DND-41 (cell line): ENCODE measurements around the gene UGT2B7.

Experiments used
- ATAC-seq: fragments of 200-7000 bp; cut with Tn5 transposase; 3 replicates; pipeline ENCODE4 v1.9.1; 2021; ENCODE audit warnings: low read depth; ENCODE audit not compliant: insufficient read depth
- DNase-seq: peaks from one replicate; pipeline ENCODE4 v3.0.0-alpha.2; 2020
- H2AFZ ChIP-seq: 2 replicates; pipeline ENCODE4 v1.6.0; 2012; ENCODE audit warnings: low read depth, low read length
- H3K27ac ChIP-seq: 2 replicates; pipeline ENCODE4 v1.5.1; 2012; ENCODE audit warnings: low read length, inconsistent platforms
- H3K27me3 ChIP-seq: fragments of 200-600 bp; sonication (generic); 2 replicates; pipeline ENCODE4 v1.6.0; 2012; ENCODE audit warnings: low read length, mild to moderate bottlenecking, inconsistent platforms; ENCODE audit not compliant: insufficient read depth, poor library complexity
- H3K36me3 ChIP-seq: 2 replicates; pipeline ENCODE4 v1.5.1; 2012; ENCODE audit warnings: low read length, inconsistent platforms; ENCODE audit not compliant: insufficient read depth
- H3K4me1 ChIP-seq: 2 replicates; pipeline ENCODE4 v1.5.1; 2012; ENCODE audit warnings: mild to moderate bottlenecking, low read length; ENCODE audit not compliant: insufficient read depth
- H3K4me2 ChIP-seq: 2 replicates; pipeline ENCODE4 v1.6.0; 2012; ENCODE audit warnings: mild to moderate bottlenecking, moderate library complexity, low read length, inconsistent platforms; ENCODE audit not compliant: insufficient read depth
- H3K4me3 ChIP-seq, 2 experiments: fragments of 200-600 bp in 1 of 2; shearing (Covaris generic) in 1 of 2; 2 replicates each; pipeline ENCODE4 v1.5.1; 2012 to 2016; ENCODE audit warnings: inconsistent platforms in 2 of 2, low read length in 2 of 2, mild to moderate bottlenecking in 2 of 2, low read depth in 1 of 2, moderate library complexity in 1 of 2
- H3K79me2 ChIP-seq: 2 replicates; pipeline ENCODE4 v1.6.0; 2012; ENCODE audit warnings: low read length, inconsistent platforms; ENCODE audit not compliant: insufficient read depth
- H3K9ac ChIP-seq: 2 replicates; pipeline ENCODE4 v1.6.0; 2012; ENCODE audit warnings: low read depth, mild to moderate bottlenecking, inconsistent platforms, low read length, moderate library complexity
- H3K9me3 ChIP-seq: 2 replicates; pipeline ENCODE4 v1.5.1; 2012; ENCODE audit warnings: low read length, moderate library complexity, mild to moderate bottlenecking, inconsistent platforms; ENCODE audit not compliant: insufficient read depth, severe bottlenecking
- H4K20me1 ChIP-seq: 2 replicates; pipeline ENCODE4 v1.6.0; 2012; ENCODE audit warnings: low read length; ENCODE audit not compliant: insufficient read depth
- CTCF ChIP-seq: IDR thresholded peaks from 2 replicates; pipeline ENCODE4 v1.5.1; 2012; ENCODE audit warnings: borderline replicate concordance, low read length, moderate library complexity, mild to moderate bottlenecking; ENCODE audit not compliant: poor library complexity, severe bottlenecking; ENCODE audit errors: extremely low read depth
- EZH2 ChIP-seq: IDR thresholded peaks from 3 replicates; pipeline ENCODE4 v1.6.1; 2012; ENCODE audit warnings: borderline replicate concordance, low read depth, mild to moderate bottlenecking, moderate library complexity, low read length, inconsistent platforms; ENCODE audit not compliant: severe bottlenecking

Gene UGT2B7

DNA sequence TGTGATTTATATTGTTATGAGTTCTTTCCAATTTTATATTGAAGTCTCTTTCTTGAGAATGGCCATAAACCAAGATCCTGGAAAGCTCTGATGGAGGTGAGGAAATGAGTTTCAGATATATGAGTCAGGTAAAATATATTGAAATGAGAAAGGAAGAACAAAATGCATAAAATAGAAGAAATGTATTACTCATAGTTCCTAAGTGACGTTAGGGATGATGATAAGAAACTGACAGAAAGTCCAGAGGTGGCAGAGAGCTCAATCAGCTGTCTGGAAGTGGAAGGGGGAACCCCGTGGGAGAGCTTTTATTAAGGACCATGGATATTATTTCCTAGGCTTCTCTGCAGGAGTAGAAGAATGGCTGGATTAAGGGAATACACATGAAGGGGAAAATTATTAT is 24.6 kb downstream of the UGT2B7 start:
- Histone ChIP-seq H3K36me3 (no peaks in the 10 kb centered on the region), H3K27me3 (no peaks in the 10 kb centered on the region), H3K4me1 (no peaks in the 10 kb centered on the region), H3K9me3 (no peaks in the 10 kb centered on the region), H3K4me2 (no peak overlapping the region), H3K9ac (no peak overlapping the region), H4K20me1 (no peaks in the 10 kb centered on the region), H3K79me2 (no peaks in the 10 kb centered on the region), H3K4me3 (no peak overlapping the region), H3K27ac (no peak overlapping the region), H2AFZ (no peak overlapping the region)
- ATAC-seq = no peak
- TF ChIP-seq CTCF = no peak
- TF ChIP-seq EZH2 = no peak
- DNase-seq = no peak

DNA sequence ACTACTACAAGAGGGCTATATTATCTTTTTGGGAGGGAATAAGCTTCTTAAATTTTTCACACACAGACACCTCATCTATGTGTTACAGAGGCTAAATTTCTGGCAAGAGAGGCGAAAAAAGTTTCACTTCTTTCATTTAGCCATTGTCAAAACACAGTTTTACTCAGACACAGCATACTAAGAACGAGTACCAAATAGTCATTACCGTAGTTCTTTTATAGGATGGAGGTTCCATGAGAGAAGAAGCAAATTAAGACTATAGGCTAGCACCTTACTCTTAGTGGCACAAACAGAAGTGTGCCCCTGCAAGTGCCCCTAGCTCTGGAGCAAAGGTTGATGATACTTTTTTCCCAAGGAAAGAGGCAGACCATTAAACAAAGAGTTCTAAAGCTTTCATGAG is 26.2 kb downstream of the UGT2B7 start:
- Histone ChIP-seq H3K9ac (no peak overlapping the region), H3K4me2 (no peak overlapping the region), H3K27ac (no peak overlapping the region), H3K36me3 (no peaks in the 10 kb centered on the region), H3K4me3 (no peak overlapping the region), H4K20me1 (no peaks in the 10 kb centered on the region), H3K4me1 (no peaks in the 10 kb centered on the region), H3K27me3 (no peaks in the 10 kb centered on the region), H3K9me3 (no peaks in the 10 kb centered on the region), H3K79me2 (no peaks in the 10 kb centered on the region), H2AFZ (no peak overlapping the region)
- ATAC-seq = no peak
- DNase-seq = no peak
- TF ChIP-seq CTCF (no peak), EZH2 (no peak)

DNA sequence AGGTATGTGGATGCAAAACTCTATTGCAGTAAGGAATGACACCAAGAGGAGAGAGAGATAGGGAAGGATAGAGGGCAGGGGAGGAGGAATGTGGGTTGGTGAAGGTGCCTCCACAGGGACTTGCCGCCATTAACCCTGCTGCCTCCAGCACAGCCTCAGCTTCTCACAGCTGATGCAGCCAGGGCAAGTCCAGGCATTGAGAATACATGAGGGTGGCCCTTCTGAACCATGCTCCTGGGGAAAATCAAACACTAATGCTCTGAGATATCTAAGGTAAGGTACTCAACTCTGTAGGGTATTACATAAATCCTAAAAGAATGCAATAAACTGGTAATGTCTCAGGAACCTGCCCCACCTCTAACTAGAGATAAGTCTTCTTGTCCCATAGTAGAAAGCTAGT is 28.7 kb downstream of the UGT2B7 start:
- no peaks in the 10 kb centered on the region for H3K79me2 ChIP-seq
- H3K36me3 ChIP-seq = no peaks in the 10 kb centered on the region
- H2AFZ ChIP-seq = no peak overlapping the region
- no peaks in the 10 kb centered on the region for H3K27me3 ChIP-seq
- no peak for DNase-seq
- no peak for TF ChIP-seq CTCF
- no peak for TF ChIP-seq EZH2
- no peak overlapping the region for H3K27ac ChIP-seq
- H3K4me3 ChIP-seq = no peak overlapping the region
- no peak overlapping the region for H3K4me2 ChIP-seq
- no peak overlapping the region for H3K9ac ChIP-seq
- H3K9me3 ChIP-seq = no peaks in the 10 kb centered on the region
- no peak for ATAC-seq
- no peaks in the 10 kb centered on the region for H4K20me1 ChIP-seq
- H3K4me1 ChIP-seq = no peaks in the 10 kb centered on the region

DNA sequence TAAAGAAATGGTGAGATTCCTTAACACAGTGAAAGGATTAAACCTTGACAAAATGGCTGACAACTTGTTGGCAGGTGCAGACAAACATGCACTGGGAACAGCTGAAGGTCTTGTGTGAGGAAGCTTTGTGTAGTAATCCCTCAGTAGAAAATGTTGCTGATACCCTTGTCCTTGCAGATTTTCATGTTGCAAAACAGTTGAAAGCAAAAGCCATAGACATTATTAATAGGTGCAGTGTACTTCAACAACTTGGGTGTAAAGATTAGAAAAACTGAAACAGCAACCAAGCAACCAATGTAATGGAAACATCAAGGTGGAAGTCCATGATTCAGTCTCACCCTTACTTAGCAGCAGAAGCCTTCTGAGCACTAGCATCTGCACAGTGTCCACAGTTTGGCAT is 29.8 kb downstream of the UGT2B7 start:
- Histone ChIP-seq H3K27me3 (no peaks in the 10 kb centered on the region), H3K27ac (no peak overlapping the region), H4K20me1 (no peaks in the 10 kb centered on the region), H3K9ac (no peak overlapping the region), H2AFZ (no peak overlapping the region), H3K4me2 (no peak overlapping the region), H3K4me1 (no peaks in the 10 kb centered on the region), H3K79me2 (no peaks in the 10 kb centered on the region), H3K4me3 (no peak overlapping the region), H3K9me3 (no peaks in the 10 kb centered on the region), H3K36me3 (no peaks in the 10 kb centered on the region)
- DNase-seq (no peak), ATAC-seq (no peak)
- no peak for TF ChIP-seq CTCF
- no peak for TF ChIP-seq EZH2
